Trophoblast cell (in vitro differentiated cells and primary cell): ENCODE data around the gene OR2T27.
"Not testable (repeated sequence)": the region's sequence is repeated elsewhere in the genome, so short reads cannot be mapped to it uniquely, and the experiment has no call there.

Experiments used
- DNase-seq, 2 donors: peaks; one replicate each; pipeline ENCODE4 v3.0.0-alpha.2; 2016
- H2AFZ ChIP-seq: 2 replicates; pipeline ENCODE4 v1.6.1; 2013; ENCODE audit warnings: low read length, moderate library complexity, mild to moderate bottlenecking; ENCODE audit not compliant: insufficient read depth, poor library complexity
- H2AK5ac ChIP-seq: 2 replicates; pipeline ENCODE4 v1.6.1; 2013; ENCODE audit warnings: mild to moderate bottlenecking, low read length
- H2BK120ac ChIP-seq: 2 replicates; pipeline ENCODE4 v1.6.1; 2013; ENCODE audit warnings: low read length, mild to moderate bottlenecking, moderate library complexity; ENCODE audit not compliant: insufficient read depth, poor library complexity
- H2BK12ac ChIP-seq: 2 replicates; pipeline ENCODE4 v1.6.1; 2013; ENCODE audit warnings: mild to moderate bottlenecking, low read length, moderate library complexity
- H2BK5ac ChIP-seq: 2 replicates; pipeline ENCODE4 v1.6.1; 2013; ENCODE audit warnings: low read length, low read depth, moderate library complexity, mild to moderate bottlenecking; ENCODE audit not compliant: poor library complexity
- H3K14ac ChIP-seq: 2 replicates; pipeline ENCODE4 v1.6.1; 2013; ENCODE audit warnings: mild to moderate bottlenecking, low read length
- H3K18ac ChIP-seq: 2 replicates; pipeline ENCODE4 v1.6.1; 2013; ENCODE audit warnings: mild to moderate bottlenecking, low read length
- H3K23ac ChIP-seq: 2 replicates; pipeline ENCODE4 v1.6.1; 2013; ENCODE audit warnings: low read length
- H3K27ac ChIP-seq: 2 replicates; pipeline ENCODE4 v1.5.1; 2013; ENCODE audit warnings: low read depth, mild to moderate bottlenecking, inconsistent platforms, low read length, moderate library complexity
- H3K27me3 ChIP-seq: 2 replicates; pipeline ENCODE4 v1.6.1; 2013; ENCODE audit warnings: inconsistent platforms, mild to moderate bottlenecking, low read length, moderate library complexity; ENCODE audit not compliant: insufficient read depth
- H3K36me3 ChIP-seq, 2 experiments: 1 replicate in 1 of 2; 2 replicates in 1 of 2; pipeline ENCODE4 v1.6.1; 2013; ENCODE audit warnings: low read length in 2 of 2, mild to moderate bottlenecking in 2 of 2, moderate library complexity in 1 of 2; ENCODE audit not compliant: insufficient read depth in 2 of 2, control insufficient read depth in 1 of 2
- H3K4ac ChIP-seq: 2 replicates; pipeline ENCODE4 v1.6.1; 2013; ENCODE audit warnings: low read depth, mild to moderate bottlenecking, low read length, moderate library complexity
- H3K4me1 ChIP-seq, 2 experiments: 1 replicate in 1 of 2; 2 replicates in 1 of 2; pipeline ENCODE4 v1.6.1; 2013; ENCODE audit warnings: low read length in 2 of 2, mild to moderate bottlenecking in 2 of 2, moderate library complexity in 1 of 2; ENCODE audit not compliant: insufficient read depth in 2 of 2, control insufficient read depth in 1 of 2
- H3K4me2 ChIP-seq: 2 replicates; pipeline ENCODE4 v1.6.1; 2013; ENCODE audit warnings: inconsistent platforms, mild to moderate bottlenecking, low read length, moderate library complexity
- H3K4me3 ChIP-seq: 2 replicates; pipeline ENCODE4 v1.5.1; 2013; ENCODE audit warnings: mild to moderate bottlenecking, low read depth, low read length, inconsistent platforms
- H3K79me1 ChIP-seq: one replicate; pipeline ENCODE4 v1.6.1; 2013; ENCODE audit warnings: low read length
- H3K79me2 ChIP-seq: 2 replicates; pipeline ENCODE4 v1.6.1; 2013; ENCODE audit warnings: low read length, mild to moderate bottlenecking; ENCODE audit not compliant: control insufficient read depth, insufficient read depth, poor library complexity
- H3K9ac ChIP-seq: 2 replicates; pipeline ENCODE4 v1.6.1; 2013; ENCODE audit warnings: mild to moderate bottlenecking, low read length
- H3K9me3 ChIP-seq: 2 replicates; pipeline ENCODE4 v1.6.1; 2013; ENCODE audit warnings: low read depth, mild to moderate bottlenecking, control low read depth, inconsistent platforms, low read length; ENCODE audit not compliant: insufficient read depth
- H4K12ac ChIP-seq: 2 replicates; pipeline ENCODE4 v1.6.1; 2013; ENCODE audit warnings: low read depth, mild to moderate bottlenecking, low read length, moderate library complexity
- H4K8ac ChIP-seq: 2 replicates; pipeline ENCODE4 v1.6.1; 2013; ENCODE audit warnings: low read depth, mild to moderate bottlenecking, low read length, moderate library complexity
- H4K91ac ChIP-seq: one replicate; pipeline ENCODE4 v1.6.1; 2013; ENCODE audit warnings: low read depth, mild to moderate bottlenecking, low read length, moderate library complexity
- WGBS: extraction: QIAGEN DNeasy Blood & Tissue Kit; methylation state at CpG from one replicate; pipeline ENCODE4 v1.1.7; 2013; ENCODE audit warnings: missing lambda C conversion rate; ENCODE audit not compliant: insufficient read length, insufficient coverage; ENCODE audit errors: extremely low coverage; 5-methylcytosine and 5-hydroxymethylcytosine counted together

The OR2T27 gene

GRCh38 chr1:248648770-248649536, 6.4 kb downstream of the OR2T27 start:
- H3K27ac ChIP-seq, H3K27me3 ChIP-seq, H3K14ac ChIP-seq, H2BK12ac ChIP-seq, H3K9me3 ChIP-seq, H4K8ac ChIP-seq, H3K4me3 ChIP-seq, H3K9ac ChIP-seq, H2AFZ ChIP-seq, H3K79me2 ChIP-seq, H3K79me1 ChIP-seq, H3K18ac ChIP-seq, H4K12ac ChIP-seq, H3K23ac ChIP-seq, H2BK120ac ChIP-seq, H2BK5ac ChIP-seq, H3K4me1 ChIP-seq, H3K4ac ChIP-seq, H4K91ac ChIP-seq, H3K36me3 ChIP-seq, H3K4me2 ChIP-seq, DNase-seq, H2AK5ac ChIP-seq: not testable (repeated sequence)
- WGBS: no CpG with 5 or more reads among the region's 1 CpG

GRCh38 chr1:248645178-248645577, 10.2 kb downstream of the OR2T27 start, which contains the start of gene OR2T35:
Gene OR2T35 (minus strand): TSS chr1:248645278. CDS start chr1:248639258, 6,020 bp downstream.
- WGBS: no CpG with 5 or more reads among the region's 3 CpGs
- H3K36me3 ChIP-seq, H3K9me3 ChIP-seq, H3K9ac ChIP-seq, H3K14ac ChIP-seq, H2BK5ac ChIP-seq, H3K4me3 ChIP-seq, H4K8ac ChIP-seq, H3K23ac ChIP-seq, H3K27ac ChIP-seq, H2BK12ac ChIP-seq, H2BK120ac ChIP-seq, H4K91ac ChIP-seq, H3K79me2 ChIP-seq, H3K4me1 ChIP-seq, H3K18ac ChIP-seq, H3K4me2 ChIP-seq, H4K12ac ChIP-seq, H3K27me3 ChIP-seq, H2AFZ ChIP-seq, DNase-seq, H2AK5ac ChIP-seq, H3K4ac ChIP-seq, H3K79me1 ChIP-seq: not testable (repeated sequence)

- not testable (repeated sequence) for H2BK5ac ChIP-seq, H4K91ac ChIP-seq, H2AFZ ChIP-seq, H3K14ac ChIP-seq, H3K18ac ChIP-seq, H4K12ac ChIP-seq, H4K8ac ChIP-seq, H3K79me2 ChIP-seq, H2AK5ac ChIP-seq, H3K9ac ChIP-seq, H2BK120ac ChIP-seq, H3K9me3 ChIP-seq, H3K4ac ChIP-seq, H2BK12ac ChIP-seq, H3K4me2 ChIP-seq, H3K27me3 ChIP-seq, DNase-seq, H3K27ac ChIP-seq, H3K4me1 ChIP-seq, H3K4me3 ChIP-seq, H3K23ac ChIP-seq, H3K79me1 ChIP-seq, H3K36me3 ChIP-seq
- no CpG with 5 or more reads among the region's 4 CpGs for WGBS
Observed at GRCh38 chr1:248642971-248643651, 12.2 kb downstream of the OR2T27 start.

DNA sequence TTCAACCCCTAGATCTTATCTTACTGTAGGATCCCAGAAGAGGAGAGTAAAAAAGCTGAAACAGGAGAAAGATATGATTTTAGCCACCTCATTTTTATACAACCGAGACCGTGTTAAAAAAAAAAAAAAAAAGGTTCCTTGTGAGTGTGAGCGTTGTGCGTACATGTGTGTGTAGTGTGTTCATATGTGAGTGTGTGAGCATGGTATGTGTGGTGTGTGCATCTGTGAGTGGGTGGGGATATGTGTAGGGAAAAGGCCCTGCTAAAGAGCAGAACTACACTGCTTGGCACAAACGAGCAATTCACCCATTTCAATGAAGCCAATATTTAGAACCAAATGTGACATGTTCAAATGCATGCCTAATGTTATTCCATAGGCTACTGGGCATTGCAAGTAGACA, 13.7 kb downstream of the OR2T27 start:
- H3K79me2 ChIP-seq, H3K36me3 ChIP-seq, H3K79me1 ChIP-seq, H4K91ac ChIP-seq, H2AK5ac ChIP-seq, H4K12ac ChIP-seq, H3K4me2 ChIP-seq, H3K9ac ChIP-seq, DNase-seq, H2BK5ac ChIP-seq, H2AFZ ChIP-seq, H3K18ac ChIP-seq, H3K4me1 ChIP-seq, H3K4me3 ChIP-seq, H2BK120ac ChIP-seq, H3K4ac ChIP-seq, H3K14ac ChIP-seq, H3K27me3 ChIP-seq, H3K27ac ChIP-seq, H4K8ac ChIP-seq, H2BK12ac ChIP-seq, H3K23ac ChIP-seq, H3K9me3 ChIP-seq: not testable (repeated sequence)
- no CpG with 5 or more reads among the region's 5 CpGs for WGBS
